Activated CD4-positive, alpha-beta T cell treated with anti-CD3 and anti-CD28 coated beads, Interleukin-2, amount 10 ng/mL, durations not matched to agents 24 days and 14 days (primary cell): ENCODE data around the gene UNC119B. TPM values are rescaled to one million over a fixed set of nuclear protein-coding genes. Genes with fewer than 3 reads are reported as not detected.

Source experiments
- DNase-seq: peaks from one replicate; pipeline ENCODE4 v3.0.0; 2022
- H3K27ac Mint-ChIP-seq: one replicate; pipeline ENCODE4 v1.8.0; 2022; ENCODE audit warnings: mild to moderate bottlenecking, mixed read lengths
- H3K27me3 Mint-ChIP-seq: one replicate; pipeline ENCODE4 v1.8.0; 2022; ENCODE audit warnings: mixed read lengths
- H3K36me3 Mint-ChIP-seq: one replicate; pipeline ENCODE4 v1.8.0; 2022; ENCODE audit warnings: low read depth, mild to moderate bottlenecking, mixed read lengths
- H3K4me1 Mint-ChIP-seq: one replicate; pipeline ENCODE4 v1.8.0; 2021; ENCODE audit warnings: mixed read lengths
- H3K4me3 Mint-ChIP-seq: one replicate; pipeline ENCODE4 v1.8.0; 2022; ENCODE audit warnings: mild to moderate bottlenecking, moderate library complexity, mixed read lengths
- H3K9me3 Mint-ChIP-seq: one replicate; pipeline ENCODE4 v1.8.0; 2021; ENCODE audit warnings: mixed read lengths
- intact Hi-C: fragments of 100-400 bp; cut with micrococcal nuclease; formaldehyde crosslinking; loops from one replicate; pipeline ENCODE4 v1.15.1; 2023
- total RNA-seq: library from RNA; stranded (reverse); gene quantifications from 2 replicates; pipeline ENCODE4 v1.2.3, GENCODE V29; 2022

UNC119B gene
- total RNA-seq, 1 donor from 2014 or later: 26.2 TPM

- Mint-ChIP-seq H3K36me3 (no peaks in the 10 kb centered on the region), H3K9me3 (no peaks in the 10 kb centered on the region), H3K27ac (peak overlapping the region; percentile 15), H3K27me3 (peaks cover 1% of the 10 kb centered on the region), H3K4me1 (peaks cover 30% of the 10 kb centered on the region), H3K4me3 (no peak overlapping the region)
- DNase-seq: no peak
- intact Hi-C loops: no loop called here
Observed at GRCh38 chr12:120680165-120680738, 30.0 kb upstream of the UNC119B start.

DNA sequence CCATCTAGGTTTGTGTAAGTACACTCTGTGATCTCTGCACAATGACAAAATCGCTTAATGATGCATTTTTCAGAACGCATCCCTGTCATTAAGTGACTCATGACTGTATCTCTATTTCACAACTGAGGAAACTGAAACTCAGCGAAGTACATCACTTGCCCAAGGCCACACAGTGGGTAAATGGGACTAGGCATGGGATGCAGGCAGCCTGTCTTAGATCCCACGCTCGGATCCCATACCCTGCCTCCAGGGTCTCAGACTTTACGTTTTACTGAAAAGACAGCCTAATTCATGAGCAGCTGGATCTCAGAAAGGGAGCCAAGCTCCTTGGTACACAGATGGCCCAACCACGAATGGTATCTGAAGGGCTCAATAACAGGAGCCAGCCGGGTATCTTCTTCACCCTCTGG is 25.7 kb upstream of the UNC119B start:
- no peaks in the 10 kb centered on the region for H3K9me3 Mint-ChIP-seq
- H3K36me3 Mint-ChIP-seq: peaks cover 4% of the 10 kb centered on the region
- H3K27ac Mint-ChIP-seq: peak overlapping the region; percentile 43
- intact Hi-C loops: no loop called here
- H3K4me1 Mint-ChIP-seq: peaks cover 39% of the 10 kb centered on the region
- H3K4me3 Mint-ChIP-seq: peak overlapping the region; percentile 30
- H3K27me3 Mint-ChIP-seq: peaks cover 2% of the 10 kb centered on the region
- DNase-seq: peak; percentile 64

- Mint-ChIP-seq H3K4me3 (peak overlapping the region; percentile 58), H3K27ac (peak overlapping the region; percentile 65), H3K9me3 (no peaks in the 10 kb centered on the region), H3K36me3 (peaks cover 4% of the 10 kb centered on the region), H3K27me3 (peaks cover 2% of the 10 kb centered on the region), H3K4me1 (peaks cover 43% of the 10 kb centered on the region)
- peak; percentile 59 for DNase-seq
- intact Hi-C loops: loop anchor here (5.0 kb wide), 2 partner anchors 248 to 942 kb away; partner anchors contain the start of genes COX6A1 and ORAI1
Observed at GRCh38 chr12:120685522-120685921, 24.7 kb upstream of the UNC119B start.

DNA sequence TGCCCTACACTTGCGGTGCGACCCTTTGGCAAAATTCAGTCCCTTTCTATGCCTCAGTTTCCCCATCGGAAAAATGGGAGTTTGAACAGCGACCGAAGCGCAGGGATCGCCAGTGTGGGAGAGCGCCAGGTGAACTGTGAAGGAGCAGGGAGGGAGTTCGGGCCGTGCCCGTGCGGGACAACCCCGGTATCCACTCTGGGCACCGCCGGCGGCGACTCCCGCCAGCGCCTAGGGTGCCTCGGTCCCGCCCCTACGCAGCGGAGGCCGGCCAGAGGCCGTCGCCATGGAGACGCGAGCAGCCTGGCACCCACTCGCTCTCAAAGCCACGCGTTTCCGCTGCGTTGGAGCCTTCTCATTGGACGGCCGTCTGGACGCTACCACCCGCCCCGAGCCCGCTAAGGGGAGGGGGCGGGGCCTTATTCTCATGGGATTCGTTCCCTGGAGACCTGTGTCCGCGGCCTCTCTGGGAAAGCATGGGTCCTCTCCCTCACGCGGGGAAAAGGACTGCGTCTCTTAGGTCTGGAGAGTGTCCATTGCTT is 24.0 kb upstream of the UNC119B start:
- peak overlapping the region; percentile 96 for H3K27ac Mint-ChIP-seq
- peak overlapping the region; percentile 92 for H3K4me3 Mint-ChIP-seq
- no peaks in the 10 kb centered on the region for H3K9me3 Mint-ChIP-seq
- H3K4me1 Mint-ChIP-seq: peaks cover 48% of the 10 kb centered on the region
- intact Hi-C loops: loop anchor here (1.0 to 5.0 kb wide), 4 partner anchors 39 to 941 kb away; partner anchors contain the start of genes ACADS, COX6A1 and ORAI1
- DNase-seq: peak; percentile 99
- peaks cover 4% of the 10 kb centered on the region for H3K36me3 Mint-ChIP-seq
- peaks cover 2% of the 10 kb centered on the region for H3K27me3 Mint-ChIP-seq

- peak; percentile 100 for DNase-seq
- Mint-ChIP-seq H3K4me3 (peak within 1 kb of the TSS; percentile 92), H3K27me3 (peaks cover 2% of the 10 kb centered on the region), H3K36me3 (peaks cover 4% of the 10 kb centered on the region), H3K4me1 (peaks cover 53% of the 10 kb centered on the region), H3K9me3 (no peaks in the 10 kb centered on the region), H3K27ac (peak within 1 kb of the TSS; percentile 96)
- intact Hi-C loops: loop anchor here (1.0 to 5.0 kb wide), 6 partner anchors 38 to 940 kb away; partner anchors contain the start of genes ACADS, COX6A1, DYNLL1 and ORAI1
Observed at GRCh38 chr12:120686690-120687577, 23.3 kb upstream of the UNC119B start, which contains the start of gene MLEC. Gene MLEC (plus strand): TSS chr12:120687149. CDS start chr12:120687297, 148 bp downstream.

DNA sequence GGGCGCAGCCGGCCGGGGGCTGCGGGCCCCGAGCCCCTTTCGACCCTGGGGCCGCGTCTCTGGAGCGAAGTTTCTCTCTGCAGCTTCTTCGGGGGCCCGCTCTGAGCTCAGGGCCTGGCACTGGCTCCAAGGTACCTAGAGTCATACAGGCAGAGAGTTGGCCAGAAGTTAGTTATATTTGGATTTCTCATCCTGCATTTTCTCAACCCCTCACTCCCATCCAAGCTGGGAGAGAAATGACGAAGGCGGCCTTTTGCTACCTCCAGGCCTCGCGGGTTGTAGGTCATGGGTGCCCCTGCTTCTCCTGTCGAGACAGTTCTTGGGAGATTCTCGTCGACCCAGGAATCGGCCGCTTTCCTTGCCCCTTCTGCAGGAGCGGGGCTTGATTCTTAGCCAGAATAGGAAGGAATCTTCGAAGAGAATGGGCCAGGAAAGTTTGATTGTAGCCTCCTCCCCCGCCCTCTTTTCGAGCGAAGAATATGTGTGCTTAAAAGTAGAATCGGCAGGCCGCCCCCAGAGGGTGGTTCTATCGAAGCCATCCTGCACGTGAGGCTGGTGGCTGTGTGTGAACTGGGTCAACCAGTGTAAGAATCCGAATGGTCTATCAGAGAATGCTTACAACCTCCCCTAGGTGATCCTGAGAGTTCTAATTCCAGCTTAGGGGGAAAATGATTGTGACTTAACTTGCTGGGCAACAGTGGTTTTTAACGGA is 22.5 kb upstream of the UNC119B start:
- Mint-ChIP-seq H3K27me3 (peaks cover 2% of the 10 kb centered on the region), H3K27ac (peak overlapping the region; percentile 86), H3K9me3 (no peaks in the 10 kb centered on the region), H3K36me3 (peaks cover 12% of the 10 kb centered on the region), H3K4me3 (peak overlapping the region; percentile 91), H3K4me1 (peaks cover 61% of the 10 kb centered on the region)
- peak; percentile 78 for DNase-seq
- intact Hi-C loops: loop anchor here (1.0 to 5.0 kb wide), 5 partner anchors 24 to 940 kb away; partner anchors contain the start of genes COX6A1, DYNLL1 and ORAI1

GRCh38 chr12:120688527-120689071 is 21.7 kb upstream of the UNC119B start:
- Mint-ChIP-seq H3K27me3 (peaks cover 2% of the 10 kb centered on the region), H3K36me3 (peaks cover 18% of the 10 kb centered on the region), H3K9me3 (no peaks in the 10 kb centered on the region), H3K27ac (peak overlapping the region; percentile 86), H3K4me3 (peak overlapping the region; percentile 91), H3K4me1 (peaks cover 63% of the 10 kb centered on the region)
- peak; percentile 69 for DNase-seq
- intact Hi-C loops: loop anchor here (1.0 to 5.0 kb wide), 3 partner anchors 23 to 939 kb away; partner anchors contain the start of genes COX6A1 and ORAI1

DNA sequence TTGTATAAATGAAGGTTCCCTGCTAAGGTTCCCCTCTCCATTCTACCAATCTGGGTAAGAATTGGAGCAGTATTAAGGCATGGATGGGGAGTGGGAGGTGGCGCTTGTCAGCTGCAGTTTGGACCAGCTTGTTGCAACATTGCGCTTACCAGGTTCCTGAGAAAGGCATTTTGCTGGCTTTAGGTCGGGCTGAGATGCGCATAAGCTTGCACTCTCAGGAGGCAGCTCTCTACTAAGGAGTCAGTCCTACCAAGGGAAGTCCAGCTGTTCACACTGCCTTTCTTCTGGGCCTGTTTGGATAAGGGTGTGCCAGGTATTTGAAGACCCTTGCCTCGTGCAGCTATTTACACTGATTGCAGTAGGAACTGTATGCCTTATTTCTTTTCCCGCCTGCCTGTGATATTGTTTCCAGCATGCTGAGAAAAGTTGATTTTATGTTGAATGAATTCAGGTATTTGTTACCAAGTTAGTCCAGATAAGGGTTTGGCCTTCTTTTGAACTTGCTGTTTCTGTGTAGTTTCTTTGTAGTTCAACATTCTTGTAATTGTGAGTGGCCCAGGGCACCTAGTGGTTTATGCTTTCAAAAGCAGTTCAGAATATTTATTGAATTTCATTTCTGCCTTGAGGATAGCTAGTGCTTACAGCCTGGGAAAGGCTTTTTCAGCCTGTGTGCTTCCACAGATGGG is 20.7 kb upstream of the UNC119B start:
- no peak overlapping the region for H3K27ac Mint-ChIP-seq
- H3K9me3 Mint-ChIP-seq: no peaks in the 10 kb centered on the region
- H3K36me3 Mint-ChIP-seq: peaks cover 26% of the 10 kb centered on the region
- peaks cover 64% of the 10 kb centered on the region for H3K4me1 Mint-ChIP-seq
- peaks cover 2% of the 10 kb centered on the region for H3K27me3 Mint-ChIP-seq
- intact Hi-C loops: loop anchor here (5.0 kb wide), 2 partner anchors 252 to 938 kb away; partner anchors contain the start of genes COX6A1 and ORAI1
- DNase-seq: no peak
- peak overlapping the region; percentile 91 for H3K4me3 Mint-ChIP-seq

DNA sequence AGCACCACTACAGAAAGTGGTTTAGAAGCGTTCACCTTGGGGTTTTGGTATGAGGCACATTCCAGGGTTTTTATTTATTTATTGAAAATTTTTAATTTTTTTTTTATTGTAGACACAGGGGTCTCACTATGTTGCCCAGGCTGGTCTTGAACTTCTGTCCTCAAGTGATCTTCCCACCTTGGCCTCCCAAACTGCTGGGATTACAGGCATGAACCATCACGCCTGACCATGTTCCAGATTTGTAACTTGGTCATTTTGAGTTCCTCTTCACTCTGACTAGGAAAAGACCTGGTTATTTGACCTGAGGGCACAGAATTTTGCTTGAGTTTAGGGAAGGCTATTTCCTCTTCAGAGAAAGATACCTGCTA is 20.2 kb upstream of the UNC119B start:
- no peak overlapping the region for H3K27ac Mint-ChIP-seq
- no peak for DNase-seq
- H3K27me3 Mint-ChIP-seq: peaks cover 2% of the 10 kb centered on the region
- peaks cover 31% of the 10 kb centered on the region for H3K36me3 Mint-ChIP-seq
- no peak overlapping the region for H3K4me3 Mint-ChIP-seq
- intact Hi-C loops: no loop called here
- H3K9me3 Mint-ChIP-seq: no peaks in the 10 kb centered on the region
- H3K4me1 Mint-ChIP-seq: peaks cover 59% of the 10 kb centered on the region

DNA sequence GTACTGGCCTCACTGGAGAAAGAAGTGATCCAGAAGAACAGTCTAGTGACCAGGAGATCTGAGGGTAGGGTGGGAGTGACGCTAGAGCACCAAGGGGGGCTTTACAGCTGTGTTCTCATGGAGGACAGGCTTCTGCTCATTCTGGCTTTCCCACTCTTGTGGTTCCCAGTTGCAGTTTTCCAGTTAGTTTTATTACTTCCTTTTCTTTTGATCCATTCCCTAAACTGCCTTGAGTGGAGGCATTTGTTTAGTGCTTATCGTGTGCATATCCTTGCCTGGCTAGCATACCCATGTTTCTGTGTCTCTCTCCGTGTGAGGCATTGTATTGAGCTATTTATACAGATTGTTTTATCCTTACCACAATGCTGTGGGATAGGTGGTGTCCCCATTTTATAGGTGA is 19.3 kb upstream of the UNC119B start:
- Mint-ChIP-seq H3K36me3 (peaks cover 37% of the 10 kb centered on the region), H3K27me3 (peaks cover 2% of the 10 kb centered on the region), H3K27ac (no peak overlapping the region), H3K4me3 (no peak overlapping the region), H3K4me1 (peaks cover 55% of the 10 kb centered on the region), H3K9me3 (no peaks in the 10 kb centered on the region)
- DNase-seq: no peak
- intact Hi-C loops: no loop called here

DNA sequence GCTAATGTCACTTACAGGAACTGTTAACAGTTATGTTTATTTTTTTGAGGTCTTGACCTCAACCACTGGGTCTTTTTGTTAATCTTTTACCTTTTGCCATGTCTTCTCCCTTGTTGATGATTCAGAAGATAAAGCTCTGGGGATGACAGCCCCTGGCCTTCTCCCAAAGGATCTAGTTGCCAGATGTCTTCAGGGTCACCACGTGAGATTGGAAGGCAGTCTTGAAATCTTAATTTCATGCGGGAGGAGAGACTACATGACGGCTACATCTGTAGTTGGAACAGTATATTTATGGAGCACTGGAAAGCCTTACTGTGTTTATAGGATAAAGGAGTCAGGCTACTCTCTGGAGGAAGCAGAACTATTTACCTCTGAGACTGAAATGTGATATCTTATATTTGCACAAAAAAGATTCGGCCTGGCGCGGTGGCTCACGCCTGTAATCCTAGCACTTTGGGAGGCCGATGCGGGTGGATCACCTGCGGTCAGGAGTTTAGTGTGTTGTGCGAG is 17.7 kb upstream of the UNC119B start:
- H3K36me3 Mint-ChIP-seq: peaks cover 50% of the 10 kb centered on the region
- H3K27ac Mint-ChIP-seq: peak overlapping the region; percentile 81
- peaks cover 57% of the 10 kb centered on the region for H3K4me1 Mint-ChIP-seq
- DNase-seq: no peak
- no peaks in the 10 kb centered on the region for H3K27me3 Mint-ChIP-seq
- peak overlapping the region; percentile 35 for H3K4me3 Mint-ChIP-seq
- H3K9me3 Mint-ChIP-seq: no peaks in the 10 kb centered on the region
- intact Hi-C loops: no loop called here

- Mint-ChIP-seq H3K27ac (peak overlapping the region; percentile 38), H3K4me3 (no peak overlapping the region), H3K9me3 (no peaks in the 10 kb centered on the region), H3K4me1 (peaks cover 50% of the 10 kb centered on the region), H3K36me3 (peaks cover 59% of the 10 kb centered on the region), H3K27me3 (no peaks in the 10 kb centered on the region)
- DNase-seq: no peak
- intact Hi-C loops: no loop called here
Observed at GRCh38 chr12:120693848-120694247, 16.4 kb upstream of the UNC119B start.
